ENCODE measurements around the gene CACNB3.

The CACNB3 gene

GRCh38 chr12:48788854-48789775, 29.2 kb upstream of the CACNB3 start, which contains the start of gene ADCY6:
Gene ADCY6, minus strand, starts transcription at chr12:48789089. Its CDS starts 5,655 bp downstream, at chr12:48783434.
- DNase-seq: peak; percentile 71

DNA sequence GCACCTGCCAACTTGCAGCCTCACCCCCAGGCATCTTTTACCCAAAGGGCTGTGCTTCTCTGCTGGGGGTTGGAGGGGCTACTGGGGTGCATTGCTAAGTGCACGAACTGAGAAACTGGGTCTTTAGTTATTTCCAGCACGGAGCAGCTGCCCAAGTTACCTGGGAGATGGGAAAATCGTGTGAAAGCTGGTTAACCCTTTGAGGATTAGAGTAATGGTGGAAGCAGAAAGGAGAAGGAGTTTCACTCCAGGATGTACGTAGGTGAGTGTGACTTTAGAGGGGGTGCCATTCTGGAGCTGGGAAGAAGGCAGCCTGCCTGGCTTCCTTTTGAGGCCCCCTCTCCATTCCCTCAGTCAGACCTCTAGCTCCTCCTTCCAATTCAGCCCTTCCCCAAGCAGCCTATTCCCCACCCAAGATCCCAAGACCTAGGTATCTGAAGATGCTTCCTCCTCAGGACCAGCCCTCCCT, 28.4 kb upstream of the CACNB3 start:
- no peak for DNase-seq

GRCh38 chr12:48793696-48794095, 24.6 kb upstream of the CACNB3 start:
- DNase-seq: no peak

DNA sequence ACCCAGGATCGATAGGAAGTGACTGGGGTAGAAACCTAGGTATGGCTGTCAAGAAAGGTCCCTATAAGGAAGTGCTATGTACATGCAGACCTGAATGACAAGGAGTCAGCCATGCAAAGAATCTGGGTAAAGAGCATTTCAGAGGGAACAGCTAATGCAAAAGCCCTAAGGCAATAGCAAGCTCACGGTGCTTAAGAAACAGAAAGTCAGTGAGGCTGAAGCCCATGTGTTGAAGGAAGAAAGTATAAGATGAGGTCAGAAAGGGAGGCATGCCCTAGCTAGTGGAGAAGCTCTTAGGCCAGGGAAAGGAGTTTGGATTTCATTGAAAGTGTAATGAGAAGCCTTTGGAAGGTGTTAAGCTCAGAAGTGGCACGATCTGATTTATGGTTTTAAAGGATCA, 23.4 kb upstream of the CACNB3 start:
- DNase-seq: no peak

DNA sequence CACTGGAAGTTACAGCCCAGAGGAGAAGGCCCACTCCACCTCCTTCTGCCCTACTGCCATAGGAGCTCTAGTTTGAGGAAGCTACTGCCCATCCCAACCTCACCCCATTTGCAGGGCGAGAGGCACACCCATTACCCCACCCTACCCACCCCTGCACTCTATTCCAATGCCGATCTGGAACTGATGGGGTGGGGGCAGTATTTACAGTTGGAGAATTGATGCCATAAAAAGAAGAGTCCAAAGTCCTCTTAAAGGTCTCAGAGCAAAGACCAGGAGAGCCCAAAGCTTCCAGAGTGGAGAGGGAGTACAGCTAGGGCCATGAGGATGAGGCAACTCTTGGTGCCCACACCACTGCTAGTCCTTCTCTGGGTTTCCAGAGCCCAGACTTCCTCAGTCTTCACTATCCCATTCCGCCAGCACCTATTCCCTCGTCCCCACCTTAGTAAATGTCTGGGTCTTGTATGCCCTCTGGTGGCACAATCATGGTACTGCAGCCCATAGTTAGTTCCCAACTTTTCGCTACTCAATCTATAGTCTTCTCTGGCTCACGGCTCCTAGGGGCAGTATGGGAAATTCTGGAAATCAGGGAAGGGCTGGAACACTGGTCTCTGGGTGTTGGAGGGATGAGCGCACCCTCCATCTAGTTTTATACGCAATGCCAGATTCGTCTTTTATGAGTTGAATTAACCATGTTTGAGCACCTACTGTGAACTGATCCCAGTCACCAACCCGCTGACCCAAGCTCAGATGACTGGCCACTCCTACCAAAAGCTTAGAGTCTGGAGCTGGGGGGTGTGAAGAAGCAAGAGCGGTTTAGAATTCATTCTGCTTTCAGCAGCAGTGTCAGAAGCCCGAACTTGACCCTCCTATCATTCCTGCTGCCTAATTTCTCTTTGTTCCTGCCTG, 22.5 kb upstream of the CACNB3 start:
- DNase-seq: peak; percentile 83

GRCh38 chr12:48796976-48797375, 21.3 kb upstream of the CACNB3 start:
- DNase-seq: no peak

DNA sequence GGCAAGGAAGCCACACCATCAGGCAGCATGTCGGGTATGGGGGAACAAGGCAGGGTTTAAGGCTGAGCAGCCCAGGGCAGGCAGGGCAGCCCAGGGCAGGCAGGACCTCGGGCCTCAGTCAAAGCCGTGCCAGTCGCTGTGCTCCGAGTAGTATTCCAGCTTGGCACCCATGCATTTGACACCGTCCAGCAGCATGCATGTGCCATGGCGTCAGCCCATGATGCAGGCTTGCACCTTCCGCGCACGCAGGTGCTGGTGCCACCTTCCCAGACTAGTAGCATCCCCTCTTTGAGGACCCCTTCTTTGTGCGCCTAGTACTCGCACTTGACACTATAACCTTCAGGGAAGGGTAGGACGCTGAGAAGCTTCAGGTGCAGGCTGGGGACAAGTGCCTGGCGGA, 17.8 kb upstream of the CACNB3 start:
- DNase-seq: no peak

DNA sequence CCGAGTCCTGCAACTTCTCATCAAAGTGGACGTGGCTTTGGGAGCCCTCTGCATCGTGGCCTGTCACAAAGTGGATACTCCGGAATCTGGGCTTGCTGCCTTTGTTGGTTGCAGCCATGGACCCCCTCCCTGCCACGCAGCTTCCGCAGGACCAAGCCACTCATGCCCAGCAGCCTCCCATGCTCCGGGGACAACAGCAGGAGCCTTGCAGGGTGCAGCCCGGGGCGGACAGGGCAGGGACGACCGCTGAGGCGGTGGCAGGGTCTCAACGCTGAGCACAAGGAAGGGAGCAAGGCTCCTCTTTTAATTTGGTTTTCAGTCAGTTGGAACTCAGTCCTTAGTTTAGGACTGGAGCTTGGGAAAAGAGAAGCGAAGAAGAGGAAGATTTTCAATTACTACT, 17.3 kb upstream of the CACNB3 start:
- DNase-seq: no peak

GRCh38 chr12:48803675-48804074, 14.6 kb upstream of the CACNB3 start:
- DNase-seq: no peak

- DNase-seq: no peak
Measured at GRCh38 chr12:48807981-48808380, 10.3 kb upstream of the CACNB3 start.

GRCh38 chr12:48810903-48811431, 7.3 kb upstream of the CACNB3 start:
- DNase-seq: peak; percentile 88

GRCh38 chr12:48811437-48812090, 6.7 kb upstream of the CACNB3 start:
- DNase-seq: no peak

GRCh38 chr12:48812389-48812788, 5.9 kb upstream of the CACNB3 start:
- no peak for DNase-seq

GRCh38 chr12:48813465-48814261, 4.6 kb upstream of the CACNB3 start:
- peak; percentile 17 for DNase-seq

- DNase-seq: peak; percentile 72
Measured at GRCh38 chr12:48814262-48815125, 3.8 kb upstream of the CACNB3 start.

- peak; percentile 84 for DNase-seq
Measured at GRCh38 chr12:48815126-48816110, 2.9 kb upstream of the CACNB3 start.

- peak; percentile 19 for DNase-seq
Measured at GRCh38 chr12:48816143-48816854, 2.0 kb upstream of the CACNB3 start.

GRCh38 chr12:48818831-48819590, 715 bp downstream of the CACNB3 start:
- no peak for DNase-seq

Measured in fibroblast of upper back skin (primary cell).